AG09309 (cell line): ENCODE data around the gene ST3GAL2.

Experiments used
- DNase-seq: peaks from one replicate; pipeline ENCODE4 v3.0.0-alpha.2; 2010; ENCODE audit warnings: low read depth
- H3K4me3 ChIP-seq: 2 replicates; pipeline ENCODE4 v1.5.1; 2011; ENCODE audit warnings: mild to moderate bottlenecking, low read depth, low read length, moderate library complexity; ENCODE audit not compliant: control insufficient read depth
- CTCF ChIP-seq: IDR thresholded peaks from 2 replicates; pipeline ENCODE4 v1.5.1; 2011; ENCODE audit warnings: mild to moderate bottlenecking, low read depth, low read length, inconsistent platforms; ENCODE audit not compliant: insufficient read depth, control insufficient read depth; ENCODE audit errors: missing control alignments

Gene ST3GAL2

GRCh38 chr16:70473446-70474319 is 34.8 kb upstream of the ST3GAL2 start:
- DNase-seq = no peak
- H3K4me3 ChIP-seq = no peak overlapping the region
- TF ChIP-seq CTCF = no peak

- no peak for TF ChIP-seq CTCF
- no peak for DNase-seq
- no peak overlapping the region for H3K4me3 ChIP-seq
These were observed 34.0 kb upstream of the ST3GAL2 start for GRCh38 chr16:70472786-70473433.

GRCh38 chr16:70470927-70471341 is 32.0 kb upstream of the ST3GAL2 start:
- no peak overlapping the region for H3K4me3 ChIP-seq
- DNase-seq = no peak
- TF ChIP-seq CTCF = peak; percentile 56

GRCh38 chr16:70470141-70470926 is 31.4 kb upstream of the ST3GAL2 start:
- no peak for DNase-seq
- no peak for TF ChIP-seq CTCF
- H3K4me3 ChIP-seq = no peak overlapping the region

GRCh38 chr16:70468776-70469525 is 30.1 kb upstream of the ST3GAL2 start:
- DNase-seq = no peak
- TF ChIP-seq CTCF = no peak
- no peak overlapping the region for H3K4me3 ChIP-seq

- H3K4me3 ChIP-seq = no peak overlapping the region
- no peak for DNase-seq
- no peak for TF ChIP-seq CTCF
These were observed 28.7 kb upstream of the ST3GAL2 start for GRCh38 chr16:70467608-70468007.
